Hepatocyte (in vitro differentiated cells): Measurements from ENCODE around the gene GPATCH8.

Experiments
- CTCF ChIP-seq: fragments of 200-600 bp; sonication (generic); IDR thresholded peaks from 2 replicates; pipeline ENCODE4 v1.5.1; 2016; ENCODE audit warnings: antibody characterized with exemption, mild to moderate bottlenecking; ENCODE audit not compliant: poor library complexity
- EZH2 ChIP-seq: fragments of 200-600 bp; sonication (generic); IDR thresholded peaks from 2 replicates; pipeline ENCODE4 v1.6.1; 2016; ENCODE audit warnings: antibody characterized with exemption, mild to moderate bottlenecking, borderline replicate concordance

GRCh38 chr17:44348234-44348987 lies 154.8 kb downstream of the GPATCH8 start:
- TF ChIP-seq CTCF (no peak), EZH2 (no peak)
